Activated naive CD8-positive, alpha-beta T cell (primary cell): ENCODE measurements around the gene FRMD4A.

ENCODE experiments used
- H3K27ac Mint-ChIP-seq: one replicate; pipeline ENCODE4 v1.8.0; 2021; ENCODE audit warnings: mixed read lengths
- H3K27me3 Mint-ChIP-seq: one replicate; pipeline ENCODE4 v1.8.0; 2021; ENCODE audit warnings: mixed read lengths
- H3K36me3 Mint-ChIP-seq: one replicate; pipeline ENCODE4 v1.8.0; 2021; ENCODE audit warnings: mixed read lengths
- H3K4me1 Mint-ChIP-seq: one replicate; pipeline ENCODE4 v1.8.0; 2021; ENCODE audit warnings: low read depth, mixed read lengths
- H3K4me3 Mint-ChIP-seq: one replicate; pipeline ENCODE4 v1.8.0; 2021; ENCODE audit warnings: mild to moderate bottlenecking, mixed read lengths
- H3K9me3 Mint-ChIP-seq: one replicate; pipeline ENCODE4 v1.8.0; 2021; ENCODE audit warnings: low read depth, mixed read lengths

The FRMD4A gene

DNA sequence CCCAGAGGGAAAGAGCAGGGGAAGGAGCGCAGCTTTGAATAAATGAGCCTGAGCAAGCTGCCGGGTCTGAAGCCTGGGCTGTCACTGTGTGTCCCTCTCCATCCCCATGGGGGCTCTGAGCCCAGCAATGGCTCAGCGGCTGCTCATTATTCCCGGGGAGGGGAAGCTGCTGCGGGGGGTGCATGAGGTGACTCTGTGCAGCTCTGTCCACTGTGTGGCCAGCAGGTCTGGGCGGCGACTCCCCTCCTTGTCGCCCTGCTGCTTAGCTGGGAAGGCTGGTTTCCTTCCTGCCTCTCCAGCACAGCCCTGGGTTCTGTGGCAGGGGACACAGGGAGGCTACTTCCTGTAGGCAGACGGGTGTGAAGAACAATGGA, 509.8 kb downstream of the FRMD4A start:
- Mint-ChIP-seq H3K36me3 (peaks cover 8% of the 10 kb centered on the region), H3K27ac (no peak overlapping the region), H3K4me1 (peaks cover 14% of the 10 kb centered on the region), H3K4me3 (no peak overlapping the region), H3K27me3 (no peaks in the 10 kb centered on the region), H3K9me3 (peaks cover 8% of the 10 kb centered on the region)

DNA sequence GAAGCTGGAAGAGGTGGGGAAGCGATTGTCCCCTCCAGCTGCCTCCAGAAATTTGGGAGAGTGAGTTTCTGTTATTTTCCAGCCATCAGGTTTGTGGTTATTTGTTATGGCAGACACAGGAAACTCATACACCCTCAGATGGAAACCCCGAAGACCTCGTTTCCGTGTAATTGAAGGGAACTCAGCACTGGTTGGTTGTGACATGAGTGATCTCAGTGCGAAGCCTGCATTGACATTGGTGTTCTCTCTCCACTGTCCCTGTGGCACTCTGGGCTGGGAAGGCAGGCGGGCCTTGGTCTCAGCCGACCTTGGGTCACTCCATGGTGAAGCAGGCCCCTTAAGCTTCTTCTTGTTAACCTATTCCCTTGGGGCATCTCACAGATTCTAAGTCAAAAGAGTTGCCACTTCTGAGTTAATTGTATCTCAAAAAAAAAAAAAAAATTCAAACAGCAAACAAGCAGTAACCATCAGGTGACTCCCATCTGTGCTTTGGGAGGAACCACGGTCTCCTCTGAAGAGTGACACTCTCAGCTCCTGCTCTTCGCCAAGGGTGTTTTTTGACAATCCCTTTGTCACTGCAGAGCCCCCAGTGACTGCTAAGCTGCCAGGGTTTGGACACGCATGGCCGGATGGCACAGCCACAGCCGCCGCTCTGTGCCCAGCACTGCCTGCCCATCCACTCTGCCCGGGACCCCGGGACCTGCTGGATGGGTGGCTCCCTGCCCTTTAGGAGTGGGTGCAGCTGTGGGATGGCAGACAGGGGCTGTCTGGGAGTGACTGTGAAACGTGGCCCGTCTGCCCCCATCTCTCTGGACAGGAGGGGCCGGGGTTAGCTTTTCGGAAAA, 510.4 kb downstream of the FRMD4A start:
- Mint-ChIP-seq H3K4me3 (no peak overlapping the region), H3K27ac (no peak overlapping the region), H3K9me3 (peaks cover 8% of the 10 kb centered on the region), H3K36me3 (peaks cover 8% of the 10 kb centered on the region), H3K4me1 (peaks cover 14% of the 10 kb centered on the region), H3K27me3 (no peaks in the 10 kb centered on the region)

- H3K4me1 Mint-ChIP-seq = peaks cover 14% of the 10 kb centered on the region
- peaks cover 8% of the 10 kb centered on the region for H3K36me3 Mint-ChIP-seq
- H3K27me3 Mint-ChIP-seq = no peaks in the 10 kb centered on the region
- no peak overlapping the region for H3K4me3 Mint-ChIP-seq
- no peak overlapping the region for H3K27ac Mint-ChIP-seq
- H3K9me3 Mint-ChIP-seq = peaks cover 8% of the 10 kb centered on the region
These were observed 514.4 kb downstream of the FRMD4A start for GRCh38 chr10:13816195-13816925.

DNA sequence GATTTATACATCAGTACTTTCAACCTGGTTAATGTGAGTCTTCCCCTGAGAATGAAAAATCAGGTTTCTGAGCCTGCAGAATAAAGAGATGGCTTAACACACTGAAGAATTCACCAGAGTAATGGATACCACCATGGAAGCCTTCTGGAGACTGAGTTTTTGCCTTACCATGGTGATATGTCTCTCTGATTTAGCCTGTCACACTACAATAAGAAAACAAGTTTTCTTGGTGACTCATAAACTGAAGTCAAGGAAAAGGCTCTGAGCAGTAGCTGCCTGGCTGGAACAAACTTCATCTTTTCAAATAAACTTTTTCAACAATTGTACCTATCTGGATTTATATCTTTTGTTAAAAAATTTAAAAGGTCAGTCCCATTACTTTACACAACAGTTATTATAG, 515.0 kb downstream of the FRMD4A start:
- H3K4me3 Mint-ChIP-seq = no peak overlapping the region
- peaks cover 8% of the 10 kb centered on the region for H3K36me3 Mint-ChIP-seq
- peaks cover 8% of the 10 kb centered on the region for H3K9me3 Mint-ChIP-seq
- no peaks in the 10 kb centered on the region for H3K27me3 Mint-ChIP-seq
- peaks cover 11% of the 10 kb centered on the region for H3K4me1 Mint-ChIP-seq
- no peak overlapping the region for H3K27ac Mint-ChIP-seq

DNA sequence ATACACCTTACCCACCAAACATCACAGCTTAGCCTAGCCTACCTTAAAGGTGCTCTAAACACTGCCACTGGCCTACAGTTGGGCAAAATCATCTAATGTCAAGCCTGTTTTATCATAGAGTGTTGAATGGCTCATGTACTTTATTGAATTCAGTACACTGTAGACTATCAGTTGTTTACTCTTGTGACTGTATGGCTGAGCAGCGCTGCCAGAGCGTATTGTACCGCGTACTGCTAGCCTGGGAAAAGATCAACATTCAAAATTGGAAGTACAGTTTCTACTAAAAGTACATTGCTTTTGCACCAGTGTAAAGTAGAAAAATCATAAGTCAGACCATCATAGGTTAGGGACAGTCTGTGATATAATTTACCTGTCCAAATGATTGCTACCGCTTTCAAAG, 517.2 kb downstream of the FRMD4A start:
- H3K9me3 Mint-ChIP-seq = peaks cover 8% of the 10 kb centered on the region
- H3K27ac Mint-ChIP-seq = no peak overlapping the region
- H3K36me3 Mint-ChIP-seq = peaks cover 6% of the 10 kb centered on the region
- peaks cover 2% of the 10 kb centered on the region for H3K4me1 Mint-ChIP-seq
- H3K4me3 Mint-ChIP-seq = no peak overlapping the region
- no peaks in the 10 kb centered on the region for H3K27me3 Mint-ChIP-seq

GRCh38 chr10:13812804-13813203, 517.9 kb downstream of the FRMD4A start:
- H3K36me3 Mint-ChIP-seq = peaks cover 6% of the 10 kb centered on the region
- peaks cover 2% of the 10 kb centered on the region for H3K4me1 Mint-ChIP-seq
- H3K27me3 Mint-ChIP-seq = no peaks in the 10 kb centered on the region
- H3K27ac Mint-ChIP-seq = no peak overlapping the region
- H3K9me3 Mint-ChIP-seq = peaks cover 8% of the 10 kb centered on the region
- H3K4me3 Mint-ChIP-seq = no peak overlapping the region

DNA sequence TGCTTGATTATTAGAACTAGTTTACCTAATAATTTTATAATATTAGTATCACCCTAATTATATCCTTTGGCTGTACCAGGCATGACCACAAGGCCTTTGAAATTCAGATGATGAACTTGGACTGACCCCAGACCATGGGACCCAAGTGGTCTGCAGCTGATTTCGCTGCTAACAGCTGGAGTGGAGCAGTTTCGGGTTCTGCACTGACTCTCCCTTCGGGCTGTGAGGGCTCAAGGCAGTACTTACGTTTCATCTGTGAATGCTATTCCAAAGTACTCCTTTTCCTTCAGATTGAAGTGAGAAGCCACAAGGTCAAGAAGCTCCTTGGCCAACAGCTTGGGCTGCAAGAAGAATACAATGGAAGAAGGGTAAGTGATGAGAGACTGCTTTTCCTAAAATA, 520.2 kb downstream of the FRMD4A start:
- Mint-ChIP-seq H3K4me3 (no peak overlapping the region), H3K27ac (no peak overlapping the region), H3K9me3 (no peaks in the 10 kb centered on the region)

GRCh38 chr10:13809427-13809826, 521.3 kb downstream of the FRMD4A start:
- peaks cover 10% of the 10 kb centered on the region for H3K4me1 Mint-ChIP-seq
- no peaks in the 10 kb centered on the region for H3K9me3 Mint-ChIP-seq
- no peak overlapping the region for H3K27ac Mint-ChIP-seq
- H3K4me3 Mint-ChIP-seq = no peak overlapping the region
- no peaks in the 10 kb centered on the region for H3K27me3 Mint-ChIP-seq
- no peaks in the 10 kb centered on the region for H3K36me3 Mint-ChIP-seq

More for the DNA sequence above, 520.2 kb downstream of the FRMD4A start:
- H3K36me3 Mint-ChIP-seq = no peaks in the 10 kb centered on the region
- H3K27me3 Mint-ChIP-seq = no peaks in the 10 kb centered on the region
- H3K4me1 Mint-ChIP-seq = peaks cover 10% of the 10 kb centered on the region

DNA sequence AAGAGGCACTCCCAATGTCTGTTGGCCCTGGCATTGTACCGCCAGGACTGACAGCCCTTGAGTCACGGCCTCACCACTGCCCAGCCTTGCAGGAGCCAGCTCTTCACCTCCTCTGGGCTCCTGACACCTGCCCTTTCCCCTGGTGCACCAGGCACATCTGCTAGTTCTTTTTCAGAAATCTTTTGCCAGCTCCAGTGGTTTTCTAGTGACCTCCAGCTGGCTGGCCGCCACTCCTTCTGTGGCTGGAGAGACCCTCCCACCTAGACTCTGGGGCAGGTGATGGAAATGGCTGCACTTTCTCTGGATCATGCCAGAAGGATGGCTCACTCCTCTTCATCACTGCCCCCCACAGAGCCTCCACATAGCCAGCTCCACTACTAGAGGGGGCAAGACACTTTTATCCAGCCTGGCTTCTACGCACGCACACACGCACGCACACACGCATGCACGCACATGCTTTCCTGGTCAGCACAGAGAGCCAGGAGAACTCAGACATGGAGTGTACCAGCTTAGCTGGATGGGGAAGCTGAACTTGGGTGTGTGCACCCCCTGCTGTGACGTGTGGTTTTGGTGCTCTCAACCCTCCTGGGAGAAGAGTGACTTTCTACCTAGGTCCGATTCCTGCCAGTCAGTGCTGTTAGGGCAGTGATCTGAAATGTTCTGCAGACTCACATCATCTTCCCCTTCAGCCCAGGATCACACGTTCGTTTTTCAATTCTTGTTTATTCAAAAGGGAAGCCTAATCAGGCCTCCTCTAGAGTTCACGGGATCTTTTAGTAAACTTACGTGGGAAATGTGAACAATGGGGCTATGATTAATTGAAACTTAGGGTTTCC, 522.0 kb downstream of the FRMD4A start:
- H3K27me3 Mint-ChIP-seq = no peaks in the 10 kb centered on the region
- H3K27ac Mint-ChIP-seq = no peak overlapping the region
- peaks cover 10% of the 10 kb centered on the region for H3K4me1 Mint-ChIP-seq
- H3K9me3 Mint-ChIP-seq = no peaks in the 10 kb centered on the region
- no peak overlapping the region for H3K4me3 Mint-ChIP-seq
- H3K36me3 Mint-ChIP-seq = no peaks in the 10 kb centered on the region

DNA sequence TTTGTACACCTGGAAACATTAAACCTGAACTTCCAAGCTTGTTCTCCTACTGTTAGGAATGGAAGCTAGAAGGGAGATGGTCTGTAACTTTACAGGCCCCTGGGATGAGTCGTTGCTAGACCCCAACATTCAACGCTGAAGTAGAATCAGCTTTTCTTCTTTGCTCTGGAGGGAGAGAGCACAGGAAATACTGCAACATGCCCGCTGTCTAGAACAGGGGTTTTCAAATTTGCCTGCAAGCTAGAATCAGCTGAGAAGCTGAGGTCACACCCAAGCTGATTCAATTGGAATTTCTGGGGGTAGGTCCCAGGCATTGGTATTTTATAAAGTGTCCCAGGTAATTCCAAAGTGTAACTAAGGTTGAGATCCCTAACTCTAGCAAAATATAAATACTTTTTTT, 524.3 kb downstream of the FRMD4A start:
- Mint-ChIP-seq H3K27ac (no peak overlapping the region), H3K9me3 (no peaks in the 10 kb centered on the region), H3K27me3 (no peaks in the 10 kb centered on the region), H3K4me3 (no peak overlapping the region), H3K36me3 (no peaks in the 10 kb centered on the region), H3K4me1 (peaks cover 11% of the 10 kb centered on the region)

GRCh38 chr10:13803566-13804554, 526.9 kb downstream of the FRMD4A start:
- H3K4me1 Mint-ChIP-seq = peaks cover 19% of the 10 kb centered on the region
- no peak overlapping the region for H3K4me3 Mint-ChIP-seq
- H3K27me3 Mint-ChIP-seq = no peaks in the 10 kb centered on the region
- H3K9me3 Mint-ChIP-seq = no peaks in the 10 kb centered on the region
- H3K36me3 Mint-ChIP-seq = no peaks in the 10 kb centered on the region
- H3K27ac Mint-ChIP-seq = no peak overlapping the region

DNA sequence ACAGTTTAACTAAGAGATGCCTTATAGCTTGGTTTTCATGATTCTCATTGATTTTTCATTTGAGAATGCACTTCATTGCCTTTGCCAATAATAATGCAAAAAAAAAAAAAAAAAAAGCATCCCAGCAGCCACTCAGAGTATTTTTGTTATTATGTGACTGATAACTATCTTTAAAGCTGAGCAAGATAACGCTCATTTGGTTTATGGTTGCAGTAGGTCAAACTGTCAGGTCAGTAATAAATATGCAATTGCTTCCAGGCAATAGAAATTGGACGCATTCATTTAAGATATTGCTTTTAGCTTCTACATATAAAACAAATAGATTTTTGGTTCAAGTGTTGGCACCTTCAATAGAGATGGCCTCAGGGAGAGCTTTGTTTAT, 528.8 kb downstream of the FRMD4A start:
- Mint-ChIP-seq H3K36me3 (no peaks in the 10 kb centered on the region), H3K27ac (no peak overlapping the region), H3K9me3 (no peaks in the 10 kb centered on the region), H3K27me3 (no peaks in the 10 kb centered on the region), H3K4me3 (no peak overlapping the region), H3K4me1 (peaks cover 24% of the 10 kb centered on the region)

GRCh38 chr10:13801156-13801906, 529.4 kb downstream of the FRMD4A start:
- Mint-ChIP-seq H3K9me3 (no peaks in the 10 kb centered on the region), H3K27ac (no peak overlapping the region), H3K4me3 (no peak overlapping the region), H3K27me3 (no peaks in the 10 kb centered on the region), H3K4me1 (peaks cover 21% of the 10 kb centered on the region), H3K36me3 (no peaks in the 10 kb centered on the region)
